ENCODE measurements around the gene AP1M2. TPM values are rescaled to one million over a fixed set of nuclear protein-coding genes. Genes with fewer than 3 reads are reported as not detected.
"Not testable (repeated sequence)": the region's sequence is repeated elsewhere in the genome, so short reads cannot be mapped to it uniquely, and the experiment has no call there.

The AP1M2 gene
- total RNA-seq, 1 experiment from 2014 or later = 77.9 TPM

- TF ChIP-seq CTCF (IDR thresholded peaks at IDR 0.05; ENCODE audit: unreplicated experiment) = no peak
- CTCF ChIA-PET = no interaction called here
- no TSS peak for BruUV-seq (replicated peaks)
- H3K36me3 Mint-ChIP-seq (ENCODE audit: insufficient read depth, unreplicated experiment) = no peaks in the 10 kb centered on the region
- H3K4me1 Mint-ChIP-seq (ENCODE audit: low read depth, unreplicated experiment) = no peaks in the 10 kb centered on the region
- peaks cover 13% of the 10 kb centered on the region for H3K27me3 Mint-ChIP-seq (ENCODE audit: unreplicated experiment)
- DNase-seq = no peak
- H3K4me3 Mint-ChIP-seq (ENCODE audit: low read depth, unreplicated experiment) = no peak overlapping the region
- H3K9me3 Mint-ChIP-seq (ENCODE audit: low read depth, unreplicated experiment) = no peaks in the 10 kb centered on the region
- intact Hi-C loops (cut with micrococcal nuclease; ENCODE audit: unreplicated experiment) = no loop called here
- H3K27ac Mint-ChIP-seq (ENCODE audit: unreplicated experiment) = no peak overlapping the region
Measured at GRCh38 chr19:10533646-10534386, 53.3 kb downstream of the AP1M2 start.

GRCh38 chr19:10532457-10532856 is 54.7 kb downstream of the AP1M2 start:
- Mint-ChIP-seq H3K27me3 (ENCODE audit: unreplicated experiment) (peaks cover 13% of the 10 kb centered on the region), H3K36me3 (ENCODE audit: insufficient read depth, unreplicated experiment) (no peaks in the 10 kb centered on the region), H3K4me3 (ENCODE audit: low read depth, unreplicated experiment) (no peak overlapping the region), H3K4me1 (ENCODE audit: low read depth, unreplicated experiment) (no peaks in the 10 kb centered on the region), H3K27ac (ENCODE audit: unreplicated experiment) (no peak overlapping the region), H3K9me3 (ENCODE audit: low read depth, unreplicated experiment) (no peaks in the 10 kb centered on the region)
- intact Hi-C loops (cut with micrococcal nuclease; ENCODE audit: unreplicated experiment) = no loop called here
- DNase-seq = no peak
- CTCF ChIA-PET = no interaction called here
- BruUV-seq (replicated peaks) = no TSS peak
- no peak for TF ChIP-seq CTCF (IDR thresholded peaks at IDR 0.05; ENCODE audit: unreplicated experiment)

- H3K4me3 Mint-ChIP-seq (ENCODE audit: low read depth, unreplicated experiment); CTCF ChIA-PET; H3K9me3 Mint-ChIP-seq (ENCODE audit: low read depth, unreplicated experiment); H3K27ac Mint-ChIP-seq (ENCODE audit: unreplicated experiment); H3K36me3 Mint-ChIP-seq (ENCODE audit: insufficient read depth, unreplicated experiment); DNase-seq; H3K4me1 Mint-ChIP-seq (ENCODE audit: low read depth, unreplicated experiment); intact Hi-C loops (cut with micrococcal nuclease; ENCODE audit: unreplicated experiment); H3K27me3 Mint-ChIP-seq (ENCODE audit: unreplicated experiment); BruUV-seq (replicated peaks): not testable (repeated sequence)
Measured at GRCh38 chr19:10526887-10527286, 60.2 kb downstream of the AP1M2 start.

- TF ChIP-seq CTCF (IDR thresholded peaks at IDR 0.05; ENCODE audit: unreplicated experiment) = no peak
- Mint-ChIP-seq H3K27ac (ENCODE audit: unreplicated experiment) (no peak overlapping the region), H3K4me1 (ENCODE audit: low read depth, unreplicated experiment) (no peaks in the 10 kb centered on the region), H3K4me3 (ENCODE audit: low read depth, unreplicated experiment) (no peak overlapping the region), H3K27me3 (ENCODE audit: unreplicated experiment) (no peaks in the 10 kb centered on the region), H3K9me3 (ENCODE audit: low read depth, unreplicated experiment) (no peaks in the 10 kb centered on the region), H3K36me3 (ENCODE audit: insufficient read depth, unreplicated experiment) (no peaks in the 10 kb centered on the region)
- intact Hi-C loops (cut with micrococcal nuclease; ENCODE audit: unreplicated experiment) = no loop called here
- no peak for DNase-seq
- BruUV-seq (replicated peaks) = no TSS peak
- CTCF ChIA-PET = no interaction called here
Measured at GRCh38 chr19:10525636-10526035, 61.5 kb downstream of the AP1M2 start.

GRCh38 chr19:10523135-10523636 is 63.9 kb downstream of the AP1M2 start:
- H3K9me3 Mint-ChIP-seq (ENCODE audit: low read depth, unreplicated experiment) = no peaks in the 10 kb centered on the region
- no peak overlapping the region for H3K27ac Mint-ChIP-seq (ENCODE audit: unreplicated experiment)
- TF ChIP-seq CTCF (IDR thresholded peaks at IDR 0.05; ENCODE audit: unreplicated experiment) = no peak
- no peaks in the 10 kb centered on the region for H3K36me3 Mint-ChIP-seq (ENCODE audit: insufficient read depth, unreplicated experiment)
- H3K4me1 Mint-ChIP-seq (ENCODE audit: low read depth, unreplicated experiment) = peaks cover 6% of the 10 kb centered on the region
- peaks cover 23% of the 10 kb centered on the region for H3K27me3 Mint-ChIP-seq (ENCODE audit: unreplicated experiment)
- BruUV-seq (replicated peaks) = no TSS peak
- H3K4me3 Mint-ChIP-seq (ENCODE audit: low read depth, unreplicated experiment) = no peak overlapping the region
- intact Hi-C loops (cut with micrococcal nuclease; ENCODE audit: unreplicated experiment) = no loop called here
- CTCF ChIA-PET = interaction anchor here (0.7 kb wide), 1 partner anchor 210 kb away, joined by 4 read pairs; no protein-coding TSS in a partner anchor
- no peak for DNase-seq

All from Calu3 (cell line).